ENCODE measurements around the gene NMB.

The NMB gene

DNA sequence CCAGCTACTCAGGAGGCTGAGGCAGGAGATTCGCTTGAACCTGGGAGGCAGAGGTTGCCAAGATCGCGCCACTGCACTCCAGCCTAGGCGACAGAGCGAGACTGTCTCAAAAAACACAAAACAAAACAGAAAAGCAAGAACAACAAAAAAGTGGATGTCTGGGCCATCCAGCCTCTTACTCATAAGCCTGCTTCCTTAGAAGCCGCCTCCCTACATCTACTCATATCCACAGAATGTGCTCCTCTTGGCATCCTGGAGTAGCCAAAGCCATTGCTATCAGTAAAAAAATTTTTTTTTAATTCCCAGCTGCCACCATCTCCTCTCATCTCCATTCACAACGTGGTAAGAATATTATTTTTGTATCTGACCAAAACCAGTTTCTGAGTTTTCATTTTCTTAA lies 46.4 kb downstream of the NMB start:
- DNase-seq (ENCODE audit: low spot score), result peak; percentile 57

DNA sequence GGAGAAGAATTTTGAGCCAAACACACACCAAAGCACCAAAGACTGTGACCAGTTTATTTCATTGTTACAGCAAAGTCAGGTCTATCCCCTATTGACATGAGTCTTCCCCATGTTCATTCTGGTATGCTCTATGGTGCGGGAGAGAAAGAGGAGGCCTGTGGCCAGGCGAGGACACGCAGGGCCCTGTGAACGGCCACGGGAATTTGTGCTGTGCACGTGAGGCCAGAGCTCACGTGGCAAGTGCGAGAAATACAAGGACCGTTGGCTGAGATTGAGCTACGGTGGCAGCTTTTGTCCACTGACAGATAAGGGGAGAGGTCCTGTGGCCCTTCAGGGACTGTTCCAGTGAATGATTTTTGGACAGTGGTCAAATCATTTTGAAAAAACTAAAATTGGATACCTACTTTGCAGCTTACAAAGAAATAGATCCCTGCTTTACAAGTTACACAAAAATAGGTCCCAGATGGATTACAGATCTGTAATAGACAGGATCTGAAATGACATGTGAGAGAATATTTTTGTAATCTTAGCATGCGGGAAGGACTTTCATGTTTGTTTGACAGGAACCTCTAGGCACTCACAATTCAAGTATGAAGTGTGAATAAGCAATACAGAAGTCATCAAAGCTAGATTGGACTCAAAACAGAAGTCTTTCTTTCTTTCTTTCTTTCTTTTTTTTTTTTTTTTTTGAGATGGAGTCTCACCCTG lies 48.0 kb downstream of the NMB start:
- DNase-seq (ENCODE audit: low spot score), result no peak

DNA sequence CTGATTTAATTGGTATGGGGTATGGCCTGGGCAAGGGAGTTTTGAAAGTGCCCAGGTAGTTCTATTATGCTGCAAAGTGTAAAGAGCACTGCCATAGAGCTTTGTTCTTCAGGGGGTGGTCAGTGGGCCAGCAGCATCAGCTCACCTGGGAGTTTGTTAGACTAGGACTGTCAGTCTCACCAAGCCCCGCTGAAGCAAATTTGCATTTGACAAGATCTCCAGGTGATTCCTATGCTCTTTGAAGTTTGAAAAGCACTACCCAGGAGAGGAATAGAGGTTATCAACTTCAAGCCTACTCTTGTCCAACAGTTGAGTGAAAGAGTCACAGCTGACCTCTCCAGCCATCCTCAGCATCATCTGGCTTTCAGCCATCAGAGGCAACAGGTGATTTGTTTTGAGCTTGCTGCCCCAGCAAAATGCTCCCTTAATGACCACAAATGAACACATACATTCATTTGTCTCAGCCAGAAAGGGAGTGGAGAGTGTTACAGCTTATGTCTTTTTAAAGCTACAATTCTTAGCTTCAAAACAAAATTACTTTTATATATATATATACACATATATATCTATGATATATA lies 49.2 kb downstream of the NMB start:
- DNase-seq (ENCODE audit: low spot score), result no peak

DNA sequence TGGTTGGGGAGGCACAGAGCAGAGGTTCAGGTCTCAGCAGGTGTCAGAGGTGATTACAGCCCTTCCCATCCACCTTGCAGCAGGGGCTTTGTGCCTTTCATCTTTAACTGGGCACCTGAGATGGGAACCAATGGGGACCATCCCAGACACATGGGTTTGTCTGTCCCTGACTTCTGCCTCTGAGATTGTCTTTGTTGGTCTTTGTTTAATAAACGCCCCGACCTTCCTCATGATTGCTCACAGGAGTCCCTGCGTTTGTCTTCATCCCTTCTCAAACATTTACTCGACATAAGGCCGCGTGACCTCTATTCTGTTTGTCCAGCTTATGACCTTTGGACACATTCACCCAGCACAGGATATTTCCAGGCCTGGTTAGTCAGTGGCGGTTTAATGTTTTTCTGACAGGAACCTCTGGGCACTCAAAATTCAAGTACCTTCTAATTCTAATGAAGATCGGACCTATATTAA lies 51.3 kb downstream of the NMB start:
- no peak for DNase-seq (ENCODE audit: low spot score)

DNA sequence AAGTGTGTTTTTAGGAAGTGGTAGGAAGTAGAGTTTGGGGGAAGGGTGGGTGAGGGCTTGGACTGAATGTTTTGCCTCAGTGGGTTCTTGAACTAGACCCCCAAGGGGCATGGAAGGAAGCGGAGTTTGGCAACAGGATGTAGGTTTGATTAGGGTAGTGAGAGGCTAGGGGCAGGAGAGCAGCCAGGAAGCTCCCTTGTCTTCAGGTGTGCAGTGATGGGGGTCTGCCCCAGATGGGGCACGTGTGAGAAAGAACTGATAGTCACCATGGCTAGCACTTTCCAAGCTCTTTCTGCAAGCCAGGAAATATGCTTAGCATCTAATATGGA lies 52.5 kb downstream of the NMB start:
- no peak for DNase-seq (ENCODE audit: low spot score)
